Measurements from ENCODE around the gene ECSIT.

The ECSIT gene

GRCh38 chr19:11549386-11549953 lies 20.5 kb upstream of the ECSIT start:
- DNase-seq = no peak

GRCh38 chr19:11547929-11548700 lies 19.2 kb upstream of the ECSIT start:
- DNase-seq = no peak

- DNase-seq = no peak
Observed at GRCh38 chr19:11541238-11541637, 12.3 kb upstream of the ECSIT start.

- DNase-seq = no peak
Observed at GRCh38 chr19:11540645-11541044, 11.7 kb upstream of the ECSIT start.

- no peak for DNase-seq
Observed at GRCh38 chr19:11539495-11540365, 10.8 kb upstream of the ECSIT start.

DNA sequence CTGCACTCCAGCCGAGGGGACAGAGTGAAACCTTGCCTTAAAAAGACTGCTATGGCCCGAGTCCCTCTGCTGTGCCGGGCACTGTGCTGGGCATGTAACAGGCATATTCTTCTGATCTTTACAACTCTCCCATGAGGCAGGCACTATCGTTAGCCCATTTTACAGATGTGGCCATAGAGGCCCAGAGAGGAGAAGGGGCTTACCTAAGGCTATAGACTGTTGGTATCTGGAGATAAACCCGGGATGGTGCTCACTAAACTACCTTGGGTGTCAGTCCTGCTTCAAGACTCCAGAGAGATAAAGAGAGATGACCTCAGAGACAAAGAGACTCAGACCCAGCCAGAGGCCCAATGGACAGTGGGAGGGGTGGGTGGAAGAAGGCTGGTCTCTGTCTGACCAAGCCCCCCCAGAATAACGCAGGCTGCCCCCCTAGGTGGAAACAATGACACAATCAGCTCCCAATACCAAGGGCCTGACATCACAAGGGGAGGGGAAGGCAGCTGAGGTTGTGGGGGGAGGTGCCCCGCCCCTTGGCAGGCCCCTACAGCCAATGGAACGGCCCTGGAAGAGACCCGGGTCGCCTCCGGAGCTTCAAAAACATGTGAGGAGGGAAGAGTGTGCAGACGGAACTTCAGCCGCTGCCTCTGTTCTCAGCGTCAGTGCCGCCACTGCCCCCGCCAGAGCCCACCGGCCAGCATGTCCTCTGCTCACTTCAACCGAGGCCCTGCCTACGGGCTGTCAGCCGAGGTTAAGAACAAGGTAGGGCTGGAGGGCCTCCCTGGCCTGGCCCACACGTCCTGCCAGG lies 9.5 kb upstream of the ECSIT start, which contains the start of gene CNN1:
Gene CNN1, plus strand, starts transcription at position 620 of the 805 bp plus-strand sequence. Its CDS starts 77 bp downstream, at position 697.
- DNase-seq = no peak

DNA sequence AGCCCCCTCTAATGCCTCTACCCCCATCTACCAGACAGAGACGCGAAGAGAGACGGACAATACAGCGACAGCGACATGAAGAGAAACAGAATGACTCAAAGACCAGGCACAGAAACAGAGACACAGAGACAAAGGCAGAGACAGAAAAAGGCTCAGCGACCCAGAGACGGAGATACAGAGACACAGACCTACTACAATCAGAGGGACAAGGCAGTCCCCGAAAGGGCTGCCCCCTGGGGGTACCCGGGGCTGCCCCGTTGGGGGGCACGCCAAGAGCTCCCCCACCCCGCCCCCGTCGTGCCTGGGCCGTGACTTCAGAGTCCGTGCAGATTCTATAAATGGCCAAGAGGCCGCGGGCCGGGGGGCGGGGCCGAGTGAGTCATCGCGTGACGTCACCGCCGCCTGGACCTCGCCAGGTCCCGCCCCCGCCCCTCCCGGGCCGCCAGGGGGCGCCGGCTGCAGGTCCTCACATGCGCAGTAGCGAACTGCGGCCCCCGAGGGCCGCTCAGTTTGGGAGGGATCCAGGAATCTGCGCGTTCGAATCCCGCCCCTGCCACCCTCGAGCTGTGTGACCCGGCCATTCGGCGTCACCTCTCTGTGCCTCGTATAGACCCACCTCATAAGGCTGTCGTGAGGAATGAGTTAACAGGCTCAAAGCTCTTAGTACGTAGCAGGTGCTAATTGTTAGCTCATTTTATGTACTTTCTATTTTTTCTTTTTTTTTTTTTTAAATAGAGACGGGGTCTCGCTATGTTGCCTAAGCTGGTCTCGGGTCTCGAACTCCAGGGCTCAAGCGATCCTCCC lies 7.1 kb upstream of the ECSIT start:
- DNase-seq = peak; percentile 73

DNA sequence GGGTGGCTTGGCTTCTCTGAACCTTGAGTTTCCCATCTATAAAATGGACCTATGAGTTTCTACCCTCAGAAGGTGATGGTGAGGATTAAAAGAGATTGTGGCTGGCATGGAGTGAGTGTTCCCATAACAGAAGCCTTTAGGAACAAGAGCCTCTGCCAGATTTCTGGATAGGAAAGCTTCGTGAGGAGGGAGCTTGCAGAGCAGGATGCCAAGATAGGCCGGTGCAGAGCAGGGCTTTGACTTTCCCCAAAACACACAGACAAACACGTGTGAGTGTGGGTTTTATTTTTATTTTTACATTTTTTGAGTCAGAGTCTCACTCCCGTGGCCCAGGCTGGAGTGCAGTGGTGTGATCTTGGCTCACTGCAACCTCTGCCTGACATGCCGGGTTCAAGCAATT lies 6.0 kb upstream of the ECSIT start:
- DNase-seq = no peak

- no peak for DNase-seq
Observed at GRCh38 chr19:11534538-11534937, 5.6 kb upstream of the ECSIT start.

DNA sequence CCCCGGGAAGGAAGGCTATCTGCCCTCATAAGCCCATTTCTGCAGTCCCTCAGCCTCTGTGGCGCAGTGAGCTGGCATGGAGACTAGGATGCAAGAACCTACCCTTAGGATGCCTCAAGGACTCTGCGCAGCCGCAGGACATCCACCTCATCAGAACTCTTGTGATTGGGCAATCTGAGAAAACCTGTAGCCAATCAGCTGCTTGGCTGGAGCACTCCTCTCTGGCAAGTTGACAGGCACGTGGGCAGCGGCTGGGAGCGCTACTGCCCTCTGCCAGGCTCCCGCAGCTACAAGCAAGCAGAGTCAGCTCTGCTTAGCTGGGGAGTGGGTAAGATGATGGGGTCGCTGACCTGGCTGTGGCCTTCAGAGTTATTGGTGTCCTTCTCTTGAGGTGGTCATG lies 1.5 kb upstream of the ECSIT start:
- peak; percentile 37 for DNase-seq

DNA sequence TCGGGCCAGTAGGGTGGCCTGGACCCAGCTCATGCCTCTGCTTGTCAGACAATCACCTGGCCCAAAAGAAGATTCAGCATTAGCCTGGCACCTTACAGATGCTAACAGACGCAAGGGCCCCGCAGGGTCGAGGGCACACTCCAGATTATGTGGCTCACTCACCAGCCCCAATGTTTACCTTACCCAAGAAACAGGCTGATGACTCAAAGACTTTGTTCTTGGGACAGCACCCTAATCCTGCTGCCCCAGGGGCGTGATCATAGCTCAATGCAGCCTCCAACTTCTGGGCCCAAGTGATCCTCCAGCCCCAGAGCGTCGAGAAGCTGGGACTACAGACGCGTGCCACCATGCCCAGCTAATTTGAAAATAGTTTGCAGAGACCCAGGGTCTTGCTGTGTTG lies 9.8 kb downstream of the ECSIT start:
- DNase-seq = no peak

DNA sequence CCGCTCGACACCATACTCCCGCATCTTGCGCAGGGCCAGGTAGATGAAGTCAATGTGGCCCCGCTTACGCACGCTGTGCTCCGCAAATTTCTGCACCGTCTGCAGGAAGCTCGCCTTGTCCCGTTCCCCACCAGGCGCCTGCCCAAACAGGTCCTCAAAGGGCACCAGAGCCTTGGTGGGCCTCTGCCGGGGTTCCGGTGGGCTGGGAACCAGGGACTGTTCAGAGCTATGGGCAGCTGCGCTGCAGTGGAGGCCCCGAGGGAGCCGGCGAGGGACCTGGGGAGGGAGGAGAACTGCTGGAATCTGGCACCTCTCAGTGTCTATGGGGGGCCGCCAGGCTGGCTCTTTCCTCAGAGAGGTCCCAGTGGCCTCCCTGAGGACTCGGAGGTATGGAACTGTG lies 15.0 kb downstream of the ECSIT start:
- DNase-seq = no peak

GRCh38 chr19:11510444-11510843 lies 18.5 kb downstream of the ECSIT start:
- no peak for DNase-seq

DNA sequence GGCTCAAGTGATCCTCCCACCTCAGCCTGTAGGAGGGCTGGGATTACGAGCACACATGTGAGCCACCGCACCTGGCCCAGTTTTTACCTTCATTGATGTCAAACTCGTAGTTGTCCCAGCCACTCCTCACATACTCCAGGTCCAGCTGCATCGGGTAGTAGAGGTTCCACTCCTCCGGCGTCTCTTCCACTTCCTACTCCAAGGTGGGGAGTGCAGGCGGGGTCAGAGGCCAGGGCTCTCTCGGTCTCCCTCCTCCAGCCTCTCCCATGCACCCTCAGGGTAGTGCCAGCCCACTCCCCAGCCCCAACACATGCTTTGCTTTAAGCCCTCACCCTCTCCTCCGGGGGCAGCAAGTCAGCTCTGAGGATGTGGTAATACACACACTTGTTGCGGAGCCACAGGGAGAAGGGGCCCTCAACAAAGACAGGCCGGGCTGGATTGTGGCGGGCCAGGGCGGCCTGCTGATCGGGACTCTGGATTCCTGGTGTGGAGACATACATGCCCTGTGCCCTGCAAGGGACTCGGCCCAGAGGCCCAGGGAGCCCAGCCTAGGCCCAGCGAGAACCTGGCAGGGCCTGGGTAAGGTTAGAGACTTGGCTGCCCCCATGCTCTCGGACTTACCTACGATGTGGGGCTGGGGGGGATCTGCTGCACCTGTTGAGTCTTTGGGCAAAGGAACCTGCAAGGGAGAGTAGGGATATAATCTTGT lies 21.4 kb downstream of the ECSIT start:
- DNase-seq = no peak

DNA sequence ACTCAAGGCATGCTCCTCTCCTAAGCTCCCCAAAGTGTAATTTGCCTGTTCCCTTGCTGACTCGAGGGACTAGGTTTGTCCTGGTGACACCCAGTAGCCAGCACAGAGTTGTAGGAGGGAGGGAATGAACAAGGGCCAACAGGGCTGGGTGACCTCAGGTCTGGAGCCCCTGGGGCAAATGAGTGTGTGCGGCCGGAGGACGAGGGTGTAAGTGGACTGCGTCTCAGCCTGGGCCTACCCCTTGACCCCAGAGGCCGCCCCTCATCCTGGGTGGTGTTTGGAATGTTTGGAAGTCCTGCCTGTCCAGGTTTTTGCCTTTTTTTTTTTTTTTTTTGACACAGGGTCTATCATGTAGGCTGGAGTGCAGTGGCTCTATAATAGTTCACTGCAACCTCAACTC lies 22.0 kb downstream of the ECSIT start:
- no peak for DNase-seq

GRCh38 chr19:11506101-11506555 lies 22.8 kb downstream of the ECSIT start:
- no peak for DNase-seq

- DNase-seq = peak; percentile 89
Observed at GRCh38 chr19:11505504-11506100, 23.3 kb downstream of the ECSIT start, which contains the start of gene ZNF653. Gene ZNF653 (minus strand): TSS chr19:11505839. CDS start chr19:11505786, 53 bp downstream.

GRCh38 chr19:11505032-11505503 lies 23.9 kb downstream of the ECSIT start:
- DNase-seq = peak; percentile 84

DNA sequence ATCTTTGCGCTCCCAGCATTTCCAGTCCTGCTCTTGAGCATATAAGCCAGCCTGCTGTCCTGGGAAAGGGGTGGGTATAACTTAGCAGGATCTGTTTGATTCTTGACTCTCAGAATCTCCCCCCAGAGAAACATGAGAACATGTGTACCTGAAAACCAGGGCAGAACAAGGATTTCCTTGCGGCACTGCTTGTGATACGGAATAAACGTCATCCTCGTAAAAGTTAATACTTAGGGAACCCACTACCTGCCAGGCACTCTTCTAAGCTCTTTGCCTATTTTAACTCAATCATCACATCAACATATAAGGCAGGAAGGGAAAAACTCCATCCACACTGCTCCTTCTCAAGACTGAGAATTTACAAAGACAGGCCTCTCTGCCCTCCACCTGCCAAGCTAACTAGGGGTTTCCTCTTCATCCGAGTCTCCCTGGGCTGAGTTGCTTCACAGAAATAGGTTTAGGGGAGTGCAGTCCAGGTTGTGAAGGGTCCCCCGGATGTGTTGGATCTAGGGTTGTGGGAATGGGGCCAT lies 24.4 kb downstream of the ECSIT start:
- no peak for DNase-seq

DNA sequence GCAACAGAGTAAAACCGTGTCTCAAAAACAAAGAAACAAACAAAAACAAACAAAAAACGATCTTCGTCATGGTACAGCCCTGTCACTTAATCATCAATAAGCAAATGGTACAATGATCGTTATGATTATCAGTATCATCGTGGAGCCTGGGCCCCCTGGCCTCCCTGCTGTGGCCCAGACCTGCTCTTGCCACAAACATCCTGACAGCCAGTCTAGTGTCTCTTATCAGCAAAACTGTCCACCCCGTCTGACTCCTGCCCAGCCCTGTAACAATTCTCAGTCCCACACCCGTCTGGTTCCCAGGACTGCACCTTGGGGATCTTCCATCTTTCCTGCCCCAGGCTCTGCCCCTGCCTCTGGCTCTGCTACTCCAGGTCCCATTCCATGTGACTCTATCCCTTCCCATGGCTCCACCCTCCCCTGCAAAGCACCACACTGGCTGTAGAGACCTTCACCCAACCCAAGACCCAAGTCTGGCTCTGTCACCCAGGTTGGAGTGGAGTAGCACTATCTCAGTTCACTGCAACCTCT lies 29.0 kb downstream of the ECSIT start:
- DNase-seq = no peak
